Liver (tissue), 9 donors: ENCODE results near the gene RAB3C. TPM values are rescaled to one million over a fixed set of nuclear protein-coding genes. Genes with fewer than 3 reads are reported as not detected.
A peak's percentile ranks its signal among the peaks of the same experiment; 100 is the strongest.

Experiments used
- DNase-seq: peaks from one replicate; pipeline ENCODE4 v3.0.0-alpha.2; 2017; ENCODE audit warnings: low spot score
- H3K27ac ChIP-seq, 2 donors: one replicate each; pipeline ENCODE4 v1.7.0; 2013; ENCODE audit warnings: inconsistent platforms in 2 of 2, low read length in 2 of 2, control low read depth in 1 of 2, low read depth in 1 of 2, mild to moderate bottlenecking in 1 of 2
- H3K27me3 ChIP-seq, 4 donors: one replicate each; pipeline versions ENCODE4 v1.6.1 to v1.7.0; 2013; ENCODE audit warnings: low read length in 3 of 4, inconsistent platforms in 1 of 4, mild to moderate bottlenecking in 1 of 4, moderate library complexity in 1 of 4; ENCODE audit not compliant: control insufficient read depth in 4 of 4, insufficient read depth in 4 of 4
- H3K36me3 ChIP-seq, 4 donors: one replicate each; pipeline versions ENCODE4 v1.6.1 to v1.7.0; 2013; ENCODE audit warnings: low read length in 3 of 4, mild to moderate bottlenecking in 3 of 4, low read depth in 1 of 4, moderate library complexity in 1 of 4; ENCODE audit not compliant: control insufficient read depth in 4 of 4, insufficient read depth in 3 of 4
- H3K4me1 ChIP-seq, 4 donors: one replicate each; pipeline versions ENCODE4 v1.6.1 to v1.7.0; 2013; ENCODE audit warnings: low read length in 3 of 4, mild to moderate bottlenecking in 3 of 4, moderate library complexity in 1 of 4; ENCODE audit not compliant: control insufficient read depth in 4 of 4, insufficient read depth in 4 of 4
- H3K4me3 ChIP-seq, 3 donors: one replicate each; pipeline versions ENCODE4 v1.6.1 to v1.7.0; 2013; ENCODE audit warnings: low read length in 3 of 3, control low read depth in 1 of 3, low read depth in 1 of 3, mild to moderate bottlenecking in 1 of 3
- H3K9ac ChIP-seq, 2 donors: one replicate each; pipeline ENCODE4 v1.7.0; 2013; ENCODE audit warnings: low read length in 2 of 2, mild to moderate bottlenecking in 2 of 2, moderate library complexity in 2 of 2, control low read depth in 1 of 2, low read depth in 1 of 2
- H3K9me3 ChIP-seq, 4 donors: one replicate each; pipeline versions ENCODE4 v1.6.1 to v1.7.0; 2013; ENCODE audit warnings: low read length in 3 of 4; ENCODE audit not compliant: control insufficient read depth in 4 of 4
- FOXA1 ChIP-seq: IDR thresholded peaks from 2 replicates; pipeline ENCODE4 v1.6.1; 2016; ENCODE audit warnings: antibody characterized with exemption
- FOXA2 ChIP-seq: IDR thresholded peaks from 2 replicates; pipeline ENCODE4 v1.6.1; 2016; ENCODE audit warnings: antibody characterized with exemption
- GABPA ChIP-seq, 2 donors: IDR thresholded peaks in 1 of 2; conservative IDR thresholded peaks in 1 of 2; 2 replicates each; pipeline ENCODE4 v1.6.1; 2016; ENCODE audit warnings: antibody characterized with exemption in 2 of 2, mild to moderate bottlenecking in 1 of 2, moderate library complexity in 1 of 2
- HNF4G ChIP-seq: IDR thresholded peaks from 2 replicates; pipeline ENCODE4 v1.6.1; 2016; ENCODE audit warnings: antibody characterized with exemption
- JUND ChIP-seq, 2 donors: IDR thresholded peaks; 2 replicates each; pipeline ENCODE4 v1.6.1; 2016; ENCODE audit warnings: antibody characterized with exemption in 2 of 2
- NR2F2 ChIP-seq: IDR thresholded peaks from 2 replicates; pipeline ENCODE4 v1.6.1; 2016; ENCODE audit warnings: antibody characterized with exemption
- RAD21 ChIP-seq, 2 donors: IDR thresholded peaks; 2 replicates each; pipeline ENCODE4 v1.6.1; 2016; ENCODE audit warnings: antibody characterized with exemption in 2 of 2, mild to moderate bottlenecking in 2 of 2
- SP1 ChIP-seq: IDR thresholded peaks from 2 replicates; pipeline ENCODE4 v1.6.1; 2018; ENCODE audit warnings: antibody characterized with exemption, mild to moderate bottlenecking
- TAF1 ChIP-seq: conservative IDR thresholded peaks from 2 replicates; pipeline ENCODE4 v1.6.1; 2016; ENCODE audit warnings: antibody characterized with exemption, mild to moderate bottlenecking
- WGBS: extraction: QIAGEN DNeasy Blood & Tissue Kit; methylation state at CpG from one replicate; pipeline ENCODE4 v1.1.7; 2013; 5-methylcytosine and 5-hydroxymethylcytosine counted together
- polyA plus RNA-seq, 2 donors: library from polyadenylated mRNA; stranded (reverse) in 1 of 2; unstranded in 1 of 2; fragments of 200-250 nt in 1 of 2; fragments of >200 nt in 1 of 2; fragmentation: Nextera tagmentation in 1 of 2; extraction: Ambion mirVana in 1 of 2; gene quantifications; one replicate each; pipeline versions ENCODE4 v1.2.1 to v1.2.3, GENCODE V29; 2013 to 2015
- total RNA-seq, 2 donors: library from RNA; depleted of rRNA; stranded (reverse); fragments of >200 nt; gene quantifications; one replicate each; pipeline ENCODE4 v1.2.3, GENCODE V29; 2014
- TF ChIP-seq, protein P1 (sequence below): IDR thresholded peaks from 2 replicates; pipeline ENCODE4 v1.6.1; 2016; ENCODE audit warnings: antibody characterized with exemption
- TF ChIP-seq, protein P2 (sequence below): IDR thresholded peaks from 2 replicates; pipeline ENCODE4 v1.6.1; 2016; ENCODE audit warnings: antibody characterized with exemption
- TF ChIP-seq, protein P3 (sequence below): IDR thresholded peaks from 2 replicates; pipeline ENCODE4 v1.6.1; 2016; ENCODE audit warnings: antibody characterized with exemption, mild to moderate bottlenecking
- TF ChIP-seq, protein P4 (sequence below): fragments of 150-350 bp; IDR thresholded peaks from 2 replicates; pipeline ENCODE4 v1.5.1; 2017; ENCODE audit warnings: improper control_type of control experiment, low read depth, low read length; ENCODE audit not compliant: missing input control
- donor health status: healthy.
- donor health status: healthy.
- donor health status: healthy.
- donor health status: healthy.
- donor health status: healthy.

The RAB3C gene
- total and polyA plus RNA-seq, 4 donors: 0.72 to 4.6 (median 1.3) TPM

DNA sequence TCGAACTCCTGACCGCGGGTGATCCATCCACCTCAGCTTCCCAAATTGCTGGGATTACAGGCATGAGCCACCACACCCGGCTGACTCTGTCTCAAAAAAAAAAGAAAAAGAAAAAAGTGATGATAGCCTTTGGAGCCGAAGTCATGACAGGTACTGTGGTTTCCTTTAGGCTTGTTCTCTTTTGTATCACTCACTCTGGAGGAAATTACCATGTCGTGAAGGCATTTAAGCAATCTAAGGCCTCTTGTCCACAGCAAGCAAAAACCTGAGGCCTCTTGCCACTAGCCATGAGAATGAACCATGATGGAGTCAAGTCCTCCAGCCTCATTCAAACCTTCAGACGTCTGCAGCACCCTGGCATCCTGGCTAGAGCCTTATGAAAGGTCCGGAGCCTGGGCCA, 286.1 kb downstream of the RAB3C start:
- Histone ChIP-seq H3K27me3 (no peaks in the 10 kb centered on the region), H3K36me3 (no peaks in the 10 kb centered on the region), H3K4me1 (no peaks in the 10 kb centered on the region), H3K27ac (no peak overlapping the region), H3K4me3 (no peak overlapping the region), H3K9ac (no peak overlapping the region), H3K9me3 (no peaks in the 10 kb centered on the region)
- 50% methylated on average over 8 of the region's 8 CpGs for WGBS
- TF ChIP-seq HNF4G (no peak), RAD21 (IDR thresholded peaks at IDR 0.05) (no peak), SP1 (no peak), TAF1 (no peak), FOXA2 (no peak), JUND (IDR thresholded peaks at IDR 0.05) (no peak), GABPA (IDR thresholded peaks at IDR 0.05 in 1 of 2, conservative IDR thresholded peaks at IDR 0.05 in 1 of 2) (no peak), FOXA1 (no peak), NR2F2 (no peak)
- TF ChIP-seq, protein P1, sequence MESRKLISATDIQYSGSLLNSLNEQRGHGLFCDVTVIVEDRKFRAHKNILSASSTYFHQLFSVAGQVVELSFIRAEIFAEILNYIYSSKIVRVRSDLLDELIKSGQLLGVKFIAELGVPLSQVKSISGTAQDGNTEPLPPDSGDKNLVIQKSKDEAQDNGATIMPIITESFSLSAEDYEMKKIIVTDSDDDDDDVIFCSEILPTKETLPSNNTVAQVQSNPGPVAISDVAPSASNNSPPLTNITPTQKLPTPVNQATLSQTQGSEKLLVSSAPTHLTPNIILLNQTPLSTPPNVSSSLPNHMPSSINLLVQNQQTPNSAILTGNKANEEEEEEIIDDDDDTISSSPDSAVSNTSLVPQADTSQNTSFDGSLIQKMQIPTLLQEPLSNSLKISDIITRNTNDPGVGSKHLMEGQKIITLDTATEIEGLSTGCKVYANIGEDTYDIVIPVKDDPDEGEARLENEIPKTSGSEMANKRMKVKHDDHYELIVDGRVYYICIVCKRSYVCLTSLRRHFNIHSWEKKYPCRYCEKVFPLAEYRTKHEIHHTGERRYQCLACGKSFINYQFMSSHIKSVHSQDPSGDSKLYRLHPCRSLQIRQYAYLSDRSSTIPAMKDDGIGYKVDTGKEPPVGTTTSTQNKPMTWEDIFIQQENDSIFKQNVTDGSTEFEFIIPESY: no peak
- TF ChIP-seq, protein P2, sequence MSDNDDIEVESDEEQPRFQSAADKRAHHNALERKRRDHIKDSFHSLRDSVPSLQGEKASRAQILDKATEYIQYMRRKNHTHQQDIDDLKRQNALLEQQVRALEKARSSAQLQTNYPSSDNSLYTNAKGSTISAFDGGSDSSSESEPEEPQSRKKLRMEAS: no peak
- TF ChIP-seq, protein P3, sequence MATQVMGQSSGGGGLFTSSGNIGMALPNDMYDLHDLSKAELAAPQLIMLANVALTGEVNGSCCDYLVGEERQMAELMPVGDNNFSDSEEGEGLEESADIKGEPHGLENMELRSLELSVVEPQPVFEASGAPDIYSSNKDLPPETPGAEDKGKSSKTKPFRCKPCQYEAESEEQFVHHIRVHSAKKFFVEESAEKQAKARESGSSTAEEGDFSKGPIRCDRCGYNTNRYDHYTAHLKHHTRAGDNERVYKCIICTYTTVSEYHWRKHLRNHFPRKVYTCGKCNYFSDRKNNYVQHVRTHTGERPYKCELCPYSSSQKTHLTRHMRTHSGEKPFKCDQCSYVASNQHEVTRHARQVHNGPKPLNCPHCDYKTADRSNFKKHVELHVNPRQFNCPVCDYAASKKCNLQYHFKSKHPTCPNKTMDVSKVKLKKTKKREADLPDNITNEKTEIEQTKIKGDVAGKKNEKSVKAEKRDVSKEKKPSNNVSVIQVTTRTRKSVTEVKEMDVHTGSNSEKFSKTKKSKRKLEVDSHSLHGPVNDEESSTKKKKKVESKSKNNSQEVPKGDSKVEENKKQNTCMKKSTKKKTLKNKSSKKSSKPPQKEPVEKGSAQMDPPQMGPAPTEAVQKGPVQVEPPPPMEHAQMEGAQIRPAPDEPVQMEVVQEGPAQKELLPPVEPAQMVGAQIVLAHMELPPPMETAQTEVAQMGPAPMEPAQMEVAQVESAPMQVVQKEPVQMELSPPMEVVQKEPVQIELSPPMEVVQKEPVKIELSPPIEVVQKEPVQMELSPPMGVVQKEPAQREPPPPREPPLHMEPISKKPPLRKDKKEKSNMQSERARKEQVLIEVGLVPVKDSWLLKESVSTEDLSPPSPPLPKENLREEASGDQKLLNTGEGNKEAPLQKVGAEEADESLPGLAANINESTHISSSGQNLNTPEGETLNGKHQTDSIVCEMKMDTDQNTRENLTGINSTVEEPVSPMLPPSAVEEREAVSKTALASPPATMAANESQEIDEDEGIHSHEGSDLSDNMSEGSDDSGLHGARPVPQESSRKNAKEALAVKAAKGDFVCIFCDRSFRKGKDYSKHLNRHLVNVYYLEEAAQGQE: no peak
- TF ChIP-seq, protein P4, sequence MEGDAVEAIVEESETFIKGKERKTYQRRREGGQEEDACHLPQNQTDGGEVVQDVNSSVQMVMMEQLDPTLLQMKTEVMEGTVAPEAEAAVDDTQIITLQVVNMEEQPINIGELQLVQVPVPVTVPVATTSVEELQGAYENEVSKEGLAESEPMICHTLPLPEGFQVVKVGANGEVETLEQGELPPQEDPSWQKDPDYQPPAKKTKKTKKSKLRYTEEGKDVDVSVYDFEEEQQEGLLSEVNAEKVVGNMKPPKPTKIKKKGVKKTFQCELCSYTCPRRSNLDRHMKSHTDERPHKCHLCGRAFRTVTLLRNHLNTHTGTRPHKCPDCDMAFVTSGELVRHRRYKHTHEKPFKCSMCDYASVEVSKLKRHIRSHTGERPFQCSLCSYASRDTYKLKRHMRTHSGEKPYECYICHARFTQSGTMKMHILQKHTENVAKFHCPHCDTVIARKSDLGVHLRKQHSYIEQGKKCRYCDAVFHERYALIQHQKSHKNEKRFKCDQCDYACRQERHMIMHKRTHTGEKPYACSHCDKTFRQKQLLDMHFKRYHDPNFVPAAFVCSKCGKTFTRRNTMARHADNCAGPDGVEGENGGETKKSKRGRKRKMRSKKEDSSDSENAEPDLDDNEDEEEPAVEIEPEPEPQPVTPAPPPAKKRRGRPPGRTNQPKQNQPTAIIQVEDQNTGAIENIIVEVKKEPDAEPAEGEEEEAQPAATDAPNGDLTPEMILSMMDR: no peak
- no peak for DNase-seq

DNA sequence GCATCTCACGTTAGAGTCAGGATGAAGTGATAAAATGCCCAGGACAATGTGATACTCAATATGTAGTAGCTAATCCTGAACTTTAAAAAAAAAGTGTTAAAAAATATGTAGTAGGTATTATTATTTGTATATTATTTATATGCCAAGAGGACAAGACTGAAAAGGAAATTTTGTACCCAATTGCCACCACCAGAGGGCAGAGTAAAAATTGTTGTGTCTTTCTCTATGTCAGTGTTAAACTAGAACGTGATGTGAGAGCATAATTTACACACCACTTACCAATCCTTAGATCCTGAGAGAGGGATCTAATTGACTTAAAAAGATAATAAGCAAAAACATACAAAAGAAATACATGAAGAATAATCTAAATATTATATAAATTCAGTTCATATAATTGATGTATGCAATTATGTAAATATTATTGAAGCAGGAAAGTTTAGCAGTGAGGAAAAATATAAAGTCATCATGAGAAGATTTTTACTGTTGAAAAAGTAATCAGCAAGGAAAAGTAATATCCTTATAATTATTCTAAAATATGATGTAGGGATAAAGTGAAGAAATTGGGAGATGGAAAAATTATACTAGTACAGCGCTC, 288.9 kb downstream of the RAB3C start:
- no peak overlapping the region for H3K4me3 ChIP-seq
- H3K4me1 ChIP-seq: no peaks in the 10 kb centered on the region
- WGBS: 48% methylated on average over 3 of the region's 3 CpGs
- no peak overlapping the region for H3K27ac ChIP-seq
- no peak overlapping the region for H3K9ac ChIP-seq
- H3K27me3 ChIP-seq: no peaks in the 10 kb centered on the region
- TF ChIP-seq RAD21 (IDR thresholded peaks at IDR 0.05): peak; percentile 33 to 67
- TF ChIP-seq, protein P3: no peak
- TF ChIP-seq, protein P4: peak; percentile 46
- H3K9me3 ChIP-seq: no peaks in the 10 kb centered on the region
- H3K36me3 ChIP-seq: no peaks in the 10 kb centered on the region
- DNase-seq: no peak
